Stimulated activated CD4-positive, alpha-beta T cell treated with anti-CD3 and anti-CD28 coated beads, Interleukin-12 subunit alpha, Interleukin-12 subunit beta, amount 100 ng/mL, for 24 hours (primary cell): ENCODE results near the gene SLC35G4.
"Not testable (repeated sequence)": the region's sequence is repeated elsewhere in the genome, so short reads cannot be mapped to it uniquely, and the experiment has no call there.

Source experiments
- DNase-seq, 2 experiments: peaks; one replicate each; pipeline ENCODE4 v3.0.0-alpha.2; 2020; ENCODE audit warnings: low read depth in 2 of 2

Gene SLC35G4

GRCh38 chr18:11609488-11609887, at the start of gene SLC35G4:
SLC35G4 (plus strand) TSS chr18:11609596; CDS start chr18:11609596, 0 bp downstream.
- DNase-seq: not testable (repeated sequence)

GRCh38 chr18:11561293-11561692, 48.1 kb upstream of the SLC35G4 start:
- DNase-seq: no peak

- DNase-seq: no peak
Measured at GRCh38 chr18:11565716-11566115, 43.7 kb upstream of the SLC35G4 start.

- DNase-seq: no peak
Measured at GRCh38 chr18:11566236-11566965, 43.0 kb upstream of the SLC35G4 start.

- DNase-seq: no peak
Measured at GRCh38 chr18:11567396-11567795, 42.0 kb upstream of the SLC35G4 start.

GRCh38 chr18:11570073-11570588, 39.3 kb upstream of the SLC35G4 start:
- DNase-seq: no peak

- no peak for DNase-seq
Measured at GRCh38 chr18:11570769-11571412, 38.5 kb upstream of the SLC35G4 start.

- no peak for DNase-seq
Measured at GRCh38 chr18:11572201-11572600, 37.2 kb upstream of the SLC35G4 start.

GRCh38 chr18:11574545-11574944, 34.9 kb upstream of the SLC35G4 start:
- DNase-seq: no peak

GRCh38 chr18:11577271-11578112, 31.9 kb upstream of the SLC35G4 start:
- no peak for DNase-seq

- DNase-seq: no peak
Measured at GRCh38 chr18:11578799-11579198, 30.6 kb upstream of the SLC35G4 start.

- no peak for DNase-seq
Measured at GRCh38 chr18:11579916-11580315, 29.5 kb upstream of the SLC35G4 start.

GRCh38 chr18:11581286-11581685, 28.1 kb upstream of the SLC35G4 start:
- DNase-seq: no peak

GRCh38 chr18:11585596-11585995, 23.8 kb upstream of the SLC35G4 start:
- DNase-seq: no peak

GRCh38 chr18:11586896-11587295, 22.5 kb upstream of the SLC35G4 start:
- DNase-seq: no peak

GRCh38 chr18:11587432-11587831, 22.0 kb upstream of the SLC35G4 start:
- DNase-seq: no peak

- DNase-seq: no peak
Measured at GRCh38 chr18:11587846-11588245, 21.6 kb upstream of the SLC35G4 start.

- DNase-seq: no peak
Measured at GRCh38 chr18:11591957-11592356, 17.4 kb upstream of the SLC35G4 start.

- no peak for DNase-seq
Measured at GRCh38 chr18:11600321-11600720, 9.1 kb upstream of the SLC35G4 start.

GRCh38 chr18:11607906-11608305, 1.5 kb upstream of the SLC35G4 start:
- DNase-seq: no peak

GRCh38 chr18:11608618-11609017, 778 bp upstream of the SLC35G4 start:
- not testable (repeated sequence) for DNase-seq

GRCh38 chr18:11613073-11613472, 3.7 kb downstream of the SLC35G4 start:
- DNase-seq: not testable (repeated sequence)
